ENCODE data around the gene SLC7A14. TPM values are rescaled to one million over a fixed set of nuclear protein-coding genes. Genes with fewer than 3 reads are reported as not detected.

Gene SLC7A14
- total and polyA plus RNA-seq, 2 donors (not counting 1 experiment from before 2014, with no cell fraction given) = not detected

- no peak for DNase-seq
- H3K4me3 ChIP-seq (ENCODE audit: control extremely low read depth in 1 of 5, extremely low read depth in 1 of 5, insufficient read depth in 1 of 5, low read depth in 2 of 5, low read length in 4 of 5) = no peak overlapping the region
- peaks cover 19% of the 10 kb centered on the region for H3K27me3 Mint-ChIP-seq
- H3K36me3 ChIP-seq (replicated peaks in 1 of 2; ENCODE audit: control extremely low read depth in 1 of 2, control insufficient read depth in 1 of 2, extremely low read depth in 1 of 2, insufficient read depth in 2 of 2, low read length in 1 of 2) = no peaks in the 10 kb centered on the region
- WGBS (ENCODE audit: insufficient coverage) = 72% methylated on average over 3 of the region's 4 CpGs
- no peak for ATAC-seq (ENCODE audit: low read depth)
- no peak overlapping the region for H3K9ac ChIP-seq (ENCODE audit: low read length)
- no peaks in the 10 kb centered on the region for H4K20me1 ChIP-seq (ENCODE audit: control insufficient read depth, insufficient read depth, low read length, poor library complexity, severe bottlenecking)
- H3K4me2 ChIP-seq (replicated peaks; ENCODE audit: low read depth, low read length, poor library complexity, severe bottlenecking) = no peak overlapping the region
- no peaks in the 10 kb centered on the region for H3K4me1 ChIP-seq (ENCODE audit: control insufficient read depth in 2 of 2, insufficient read depth in 2 of 2, low read length in 2 of 2)
- intact Hi-C loops (cut with micrococcal nuclease) = no loop called here
- no peak overlapping the region for H3K4me3 Mint-ChIP-seq
- no peaks in the 10 kb centered on the region for H3K9me3 ChIP-seq (ENCODE audit: control extremely low read depth in 1 of 3, control insufficient read depth in 2 of 3, insufficient read depth in 1 of 3, low read length in 2 of 3)
- no peaks in the 10 kb centered on the region for H3K79me2 ChIP-seq (ENCODE audit: control insufficient read depth, insufficient read depth, low read length)
- ChIA-PET POLR2A (no interaction called here), CTCF (no interaction called here)
- peaks cover 5% of the 10 kb centered on the region for H3K4me1 Mint-ChIP-seq
- no peak overlapping the region for H3K27ac Mint-ChIP-seq
- peaks cover 2% of the 10 kb centered on the region for H3K9me3 Mint-ChIP-seq (ENCODE audit: insufficient read depth)
- TF ChIP-seq CTCF (IDR thresholded peaks at IDR 0.05) (no peak), EZH2 (IDR thresholded peaks at IDR 0.05; ENCODE audit: borderline replicate concordance, insufficient read depth, low read depth, low read length, poor library complexity, severe bottlenecking) (no peak)
- no peak overlapping the region for H2AFZ ChIP-seq (ENCODE audit: insufficient read depth, low read depth, low read length, poor library complexity, severe bottlenecking)
- H3K27me3 ChIP-seq (replicated peaks in 1 of 4; ENCODE audit: control extremely low read depth in 1 of 4, control insufficient read depth in 3 of 4, insufficient read depth in 4 of 4, low read length in 3 of 4) = peaks cover 0 to 5% (median 1%) of the 10 kb centered on the region in 4 experiments
- no peak overlapping the region for H3K27ac ChIP-seq (ENCODE audit: low read length in 2 of 2)
Observed at GRCh38 chr3:170560296-170560695, 25.6 kb downstream of the SLC7A14 start.

- ChIA-PET POLR2A (no interaction called here), CTCF (no interaction called here)
- no peak overlapping the region for H3K9ac ChIP-seq (ENCODE audit: low read length)
- peaks cover 0 to 2% (median 0%) of the 10 kb centered on the region in 4 experiments for H3K27me3 ChIP-seq (replicated peaks in 1 of 4; ENCODE audit: control extremely low read depth in 1 of 4, control insufficient read depth in 3 of 4, insufficient read depth in 4 of 4, low read length in 3 of 4)
- intact Hi-C loops (cut with micrococcal nuclease) = no loop called here
- no peak overlapping the region for H3K4me3 ChIP-seq (ENCODE audit: control extremely low read depth in 1 of 5, extremely low read depth in 1 of 5, insufficient read depth in 1 of 5, low read depth in 2 of 5, low read length in 4 of 5)
- H3K36me3 ChIP-seq (replicated peaks in 1 of 2; ENCODE audit: control extremely low read depth in 1 of 2, control insufficient read depth in 1 of 2, extremely low read depth in 1 of 2, insufficient read depth in 2 of 2, low read length in 1 of 2) = no peaks in the 10 kb centered on the region
- H3K79me2 ChIP-seq (ENCODE audit: control insufficient read depth, insufficient read depth, low read length) = no peaks in the 10 kb centered on the region
- no peaks in the 10 kb centered on the region for H3K4me1 ChIP-seq (ENCODE audit: control insufficient read depth in 2 of 2, insufficient read depth in 2 of 2, low read length in 2 of 2)
- no peak overlapping the region for H3K4me2 ChIP-seq (replicated peaks; ENCODE audit: low read depth, low read length, poor library complexity, severe bottlenecking)
- no peaks in the 10 kb centered on the region for H4K20me1 ChIP-seq (ENCODE audit: control insufficient read depth, insufficient read depth, low read length, poor library complexity, severe bottlenecking)
- no peak overlapping the region for H2AFZ ChIP-seq (ENCODE audit: insufficient read depth, low read depth, low read length, poor library complexity, severe bottlenecking)
- DNase-seq (no peak), ATAC-seq (ENCODE audit: low read depth) (no peak)
- H3K27ac Mint-ChIP-seq = no peak overlapping the region
- H3K9me3 ChIP-seq (ENCODE audit: control extremely low read depth in 1 of 3, control insufficient read depth in 2 of 3, insufficient read depth in 1 of 3, low read length in 2 of 3) = no peaks in the 10 kb centered on the region
- no peak overlapping the region for H3K4me3 Mint-ChIP-seq
- H3K4me1 Mint-ChIP-seq = no peaks in the 10 kb centered on the region
- peaks cover 20% of the 10 kb centered on the region for H3K27me3 Mint-ChIP-seq
- peaks cover 2% of the 10 kb centered on the region for H3K9me3 Mint-ChIP-seq (ENCODE audit: insufficient read depth)
- no peak overlapping the region for H3K27ac ChIP-seq (ENCODE audit: low read length in 2 of 2)
- TF ChIP-seq EZH2 (IDR thresholded peaks at IDR 0.05; ENCODE audit: borderline replicate concordance, insufficient read depth, low read depth, low read length, poor library complexity, severe bottlenecking) = no peak
- no peak for TF ChIP-seq CTCF (IDR thresholded peaks at IDR 0.05)
Observed at GRCh38 chr3:170558427-170558826, 27.4 kb downstream of the SLC7A14 start.
